ENCODE measurements around the gene SAMD11.

- no peak for TF ChIP-seq CTCF (IDR thresholded peaks at IDR 0.05)
- TF ChIP-seq EZH2 (IDR thresholded peaks at IDR 0.05; ENCODE audit: borderline replicate concordance, insufficient read depth, low read depth, low read length, poor library complexity, severe bottlenecking), result no peak
Measured at GRCh38 chr1:914131-914890, 9.4 kb upstream of the SAMD11 start.
